Fibroblast of lung (primary cell): Measurements from ENCODE around the gene WNT11. TPM values are rescaled to one million over a fixed set of nuclear protein-coding genes. Genes with fewer than 3 reads are reported as not detected.

Experiments
- DNase-seq, 2 donors: peaks; one replicate each; pipeline versions ENCODE4 v3.0.0 to v3.0.0-alpha.2; 2010; ENCODE audit warnings: low read depth in 2 of 2
- H2AFZ ChIP-seq: 2 replicates; pipeline ENCODE4 v1.5.1; 2012; ENCODE audit warnings: low read length, control low read depth, inconsistent platforms
- H3K27ac ChIP-seq: 2 replicates; pipeline ENCODE4 v1.5.1; 2011; ENCODE audit warnings: low read length, control low read depth; ENCODE audit not compliant: insufficient read depth
- H3K27me3 ChIP-seq: 2 replicates; pipeline ENCODE4 v1.5.1; 2011; ENCODE audit warnings: mild to moderate bottlenecking, low read length; ENCODE audit not compliant: control insufficient read depth, insufficient read depth
- H3K36me3 ChIP-seq: 2 replicates; pipeline ENCODE4 v1.5.1; 2011; ENCODE audit warnings: low read length; ENCODE audit not compliant: control insufficient read depth, insufficient read depth
- H3K4me1 ChIP-seq: 2 replicates; pipeline ENCODE4 v1.5.1; 2011; ENCODE audit warnings: low read length; ENCODE audit not compliant: control insufficient read depth, insufficient read depth; ENCODE audit errors: extremely low read depth
- H3K4me2 ChIP-seq: 2 replicates; pipeline ENCODE4 v1.5.1; 2011; ENCODE audit warnings: low read length, control low read depth; ENCODE audit not compliant: insufficient read depth; ENCODE audit errors: extremely low read depth
- H3K4me3 ChIP-seq, 4 experiments: fragments of 200-600 bp in 1 of 4; sonication (generic) in 1 of 4; replicated peaks in 1 of 4; 2 replicates each; pipeline ENCODE4 v1.5.1; 2011 to 2016; ENCODE audit warnings: low read length in 4 of 4, low read depth in 3 of 4, mild to moderate bottlenecking in 3 of 4, control low read depth in 2 of 4, inconsistent platforms in 1 of 4, mixed read lengths in 1 of 4; ENCODE audit not compliant: insufficient read depth in 1 of 4; ENCODE audit errors: control extremely low read depth in 1 of 4
- H3K79me2 ChIP-seq: 2 replicates; pipeline ENCODE4 v1.5.1; 2012; ENCODE audit warnings: mild to moderate bottlenecking, low read length, inconsistent platforms; ENCODE audit not compliant: control insufficient read depth, insufficient read depth
- H3K9ac ChIP-seq: 2 replicates; pipeline ENCODE4 v1.5.1; 2011; ENCODE audit warnings: mild to moderate bottlenecking, low read length, control low read depth; ENCODE audit not compliant: insufficient read depth
- H3K9me3 ChIP-seq: 2 replicates; pipeline ENCODE4 v1.5.1; 2012; ENCODE audit warnings: low read depth, low read length; ENCODE audit not compliant: control insufficient read depth, insufficient read depth
- H4K20me1 ChIP-seq: 2 replicates; pipeline ENCODE4 v1.5.1; 2011; ENCODE audit warnings: low read length; ENCODE audit not compliant: control insufficient read depth, insufficient read depth; ENCODE audit errors: extremely low read depth
- EZH2 ChIP-seq: IDR thresholded peaks from 2 replicates; pipeline ENCODE4 v1.5.1; 2012; ENCODE audit warnings: low read length, control low read depth, mild to moderate bottlenecking; ENCODE audit errors: missing control alignments
- polyA plus RNA-seq, 2 donors: library from polyadenylated mRNA; depleted of rRNA in 1 of 2; stranded (reverse) in 1 of 2; unstranded in 1 of 2; fragments of >200 nt; gene quantifications; 2 replicates each; pipeline ENCODE4 v1.2.1, GENCODE V29; 2011 to 2012; ENCODE audit warnings: missing spikeins in 1 of 2
- total RNA-seq: library from RNA; depleted of rRNA; stranded (reverse); fragments of >200 nt; gene quantifications from 2 replicates; pipeline ENCODE4 v1.2.1, GENCODE V29; 2014
- TF ChIP-seq, protein P1 (sequence below), 2 donors: IDR thresholded peaks in 1 of 2; conservative IDR thresholded peaks in 1 of 2; 1 replicate in 1 of 2; 2 replicates in 1 of 2; pipeline ENCODE4 v1.5.1; 2011 to 2012; ENCODE audit warnings: low read length in 2 of 2, control low read depth in 1 of 2, inconsistent platforms in 1 of 2, low read depth in 1 of 2, mild to moderate bottlenecking in 1 of 2

The WNT11 gene
- total and polyA plus RNA-seq, 2 donors (not counting 1 experiment from before 2014, with no cell fraction given): 0.07 to 0.33 TPM

DNA sequence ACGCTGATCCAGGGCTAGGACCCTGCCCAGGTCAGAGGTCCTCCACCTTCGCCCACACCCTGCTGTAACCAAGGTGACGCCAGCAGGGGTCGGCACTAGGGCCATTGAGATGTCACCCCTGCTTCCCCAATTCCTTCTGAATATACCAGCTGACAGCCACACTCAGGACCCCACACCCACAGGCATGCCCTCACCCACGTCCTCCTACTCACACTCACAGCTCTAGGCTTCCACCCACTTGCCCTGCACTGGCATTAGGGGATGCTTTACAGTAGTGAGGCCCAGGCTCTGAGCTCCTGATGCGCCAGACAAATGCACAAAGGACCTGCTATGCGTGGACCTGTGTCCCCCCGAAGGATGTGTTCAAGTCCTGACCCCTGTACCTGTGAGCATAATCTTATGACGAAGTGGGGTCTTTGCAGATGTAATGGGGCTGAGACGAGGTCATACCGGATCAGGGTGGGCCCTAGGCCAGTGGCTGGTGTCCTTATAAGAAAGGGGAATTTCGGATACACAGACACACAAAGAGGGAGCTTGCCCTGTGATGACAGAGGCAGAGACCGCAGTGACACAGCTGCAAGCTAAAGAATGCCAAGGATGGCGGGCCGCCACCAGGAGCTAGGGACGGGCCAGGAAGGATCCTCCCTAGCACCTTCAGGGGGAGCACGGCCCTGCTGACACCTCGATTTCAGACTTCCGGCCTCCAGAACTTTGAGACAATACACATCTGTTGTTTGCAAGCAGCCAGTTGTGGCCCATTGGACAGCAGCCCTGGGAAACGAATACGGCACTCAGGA, 11.2 kb downstream of the WNT11 start:
- Histone ChIP-seq H3K4me2 (no peak overlapping the region), H3K9me3 (no peaks in the 10 kb centered on the region), H3K9ac (no peak overlapping the region), H3K4me3 (no peak overlapping the region), H3K36me3 (no peaks in the 10 kb centered on the region), H3K27ac (no peak overlapping the region), H3K4me1 (peaks cover 2% of the 10 kb centered on the region), H3K27me3 (peaks cover 2% of the 10 kb centered on the region), H3K79me2 (no peaks in the 10 kb centered on the region), H2AFZ (no peak overlapping the region), H4K20me1 (no peaks in the 10 kb centered on the region)
- no peak for DNase-seq
- TF ChIP-seq, protein P1, sequence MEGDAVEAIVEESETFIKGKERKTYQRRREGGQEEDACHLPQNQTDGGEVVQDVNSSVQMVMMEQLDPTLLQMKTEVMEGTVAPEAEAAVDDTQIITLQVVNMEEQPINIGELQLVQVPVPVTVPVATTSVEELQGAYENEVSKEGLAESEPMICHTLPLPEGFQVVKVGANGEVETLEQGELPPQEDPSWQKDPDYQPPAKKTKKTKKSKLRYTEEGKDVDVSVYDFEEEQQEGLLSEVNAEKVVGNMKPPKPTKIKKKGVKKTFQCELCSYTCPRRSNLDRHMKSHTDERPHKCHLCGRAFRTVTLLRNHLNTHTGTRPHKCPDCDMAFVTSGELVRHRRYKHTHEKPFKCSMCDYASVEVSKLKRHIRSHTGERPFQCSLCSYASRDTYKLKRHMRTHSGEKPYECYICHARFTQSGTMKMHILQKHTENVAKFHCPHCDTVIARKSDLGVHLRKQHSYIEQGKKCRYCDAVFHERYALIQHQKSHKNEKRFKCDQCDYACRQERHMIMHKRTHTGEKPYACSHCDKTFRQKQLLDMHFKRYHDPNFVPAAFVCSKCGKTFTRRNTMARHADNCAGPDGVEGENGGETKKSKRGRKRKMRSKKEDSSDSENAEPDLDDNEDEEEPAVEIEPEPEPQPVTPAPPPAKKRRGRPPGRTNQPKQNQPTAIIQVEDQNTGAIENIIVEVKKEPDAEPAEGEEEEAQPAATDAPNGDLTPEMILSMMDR (conservative IDR thresholded peaks at IDR 0.05 in 1 of 2, IDR thresholded peaks at IDR 0.05 in 1 of 2; ENCODE audit: low read depth in 1 of 2, low read length in 2 of 2): no peak
- no peak for TF ChIP-seq EZH2

DNA sequence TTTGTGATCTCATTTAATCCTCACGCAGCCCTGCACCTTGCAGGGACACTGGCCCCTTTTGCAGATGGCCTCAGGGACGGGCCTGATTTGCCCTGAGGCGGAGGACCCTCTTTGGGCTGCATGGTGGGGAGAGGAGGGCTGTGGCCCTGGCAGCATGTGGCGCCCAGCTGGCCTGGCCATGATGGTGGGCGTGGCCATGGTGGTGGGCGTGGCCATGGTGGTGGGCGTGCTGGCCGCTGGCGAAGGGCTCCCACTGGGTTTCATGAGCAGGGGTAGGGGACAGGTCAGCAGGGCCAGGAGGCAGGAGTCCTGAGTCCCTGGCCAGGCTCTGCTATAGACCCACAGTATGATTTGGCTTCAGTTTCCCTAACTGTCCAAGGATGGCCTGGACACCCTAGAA, 13.1 kb downstream of the WNT11 start:
- no peak for TF ChIP-seq EZH2
- TF ChIP-seq, protein P1 (conservative IDR thresholded peaks at IDR 0.05 in 1 of 2, IDR thresholded peaks at IDR 0.05 in 1 of 2; ENCODE audit: low read depth in 1 of 2, low read length in 2 of 2): no peak
- Histone ChIP-seq H3K27me3 (peaks cover 2% of the 10 kb centered on the region), H3K4me3 (no peak overlapping the region), H3K9me3 (no peaks in the 10 kb centered on the region), H3K9ac (no peak overlapping the region), H3K4me1 (peaks cover 2% of the 10 kb centered on the region), H2AFZ (no peak overlapping the region), H3K4me2 (no peak overlapping the region), H3K36me3 (no peaks in the 10 kb centered on the region), H3K79me2 (no peaks in the 10 kb centered on the region), H3K27ac (no peak overlapping the region), H4K20me1 (no peaks in the 10 kb centered on the region)
- no peak for DNase-seq

DNA sequence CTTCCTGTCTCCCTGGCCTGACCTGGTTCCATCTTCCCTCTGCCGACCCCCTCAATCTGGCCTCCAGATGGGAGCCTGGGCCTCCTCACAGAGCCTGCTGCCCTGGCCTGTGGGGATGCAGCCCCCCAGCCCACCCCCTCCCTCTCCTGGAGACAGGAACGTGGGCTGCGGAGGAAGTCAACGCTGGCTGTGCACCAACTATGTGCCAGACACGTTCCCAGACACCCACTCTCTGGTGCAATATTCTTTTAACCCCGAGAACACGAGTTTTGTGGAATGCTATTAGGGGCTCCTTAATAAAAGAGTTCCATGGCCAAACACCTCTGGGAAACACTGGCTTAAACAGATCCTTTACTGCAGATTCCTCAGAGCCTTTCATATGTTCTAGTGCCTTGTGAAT, 15.9 kb downstream of the WNT11 start:
- Histone ChIP-seq H3K9me3 (no peaks in the 10 kb centered on the region), H4K20me1 (no peaks in the 10 kb centered on the region), H3K4me3 (no peak overlapping the region), H3K27ac (no peak overlapping the region), H3K79me2 (no peaks in the 10 kb centered on the region), H3K36me3 (no peaks in the 10 kb centered on the region), H3K4me1 (peaks cover 2% of the 10 kb centered on the region), H3K9ac (no peak overlapping the region), H2AFZ (no peak overlapping the region), H3K27me3 (peaks cover 3% of the 10 kb centered on the region), H3K4me2 (no peak overlapping the region)
- no peak for TF ChIP-seq EZH2
- TF ChIP-seq, protein P1 (conservative IDR thresholded peaks at IDR 0.05 in 1 of 2, IDR thresholded peaks at IDR 0.05 in 1 of 2; ENCODE audit: low read depth in 1 of 2, low read length in 2 of 2): no peak
- DNase-seq: peak; percentile 40 to 59
